LNCAP (cell line): ENCODE data around the gene CCNB3.

Experiments
- TF ChIP-seq, protein P1 (sequence below): fragments of 450-650 bp; IDR thresholded peaks from 2 replicates; pipeline ENCODE4 v1.5.1; 2017; ENCODE audit warnings: mild to moderate bottlenecking

CCNB3 gene

DNA sequence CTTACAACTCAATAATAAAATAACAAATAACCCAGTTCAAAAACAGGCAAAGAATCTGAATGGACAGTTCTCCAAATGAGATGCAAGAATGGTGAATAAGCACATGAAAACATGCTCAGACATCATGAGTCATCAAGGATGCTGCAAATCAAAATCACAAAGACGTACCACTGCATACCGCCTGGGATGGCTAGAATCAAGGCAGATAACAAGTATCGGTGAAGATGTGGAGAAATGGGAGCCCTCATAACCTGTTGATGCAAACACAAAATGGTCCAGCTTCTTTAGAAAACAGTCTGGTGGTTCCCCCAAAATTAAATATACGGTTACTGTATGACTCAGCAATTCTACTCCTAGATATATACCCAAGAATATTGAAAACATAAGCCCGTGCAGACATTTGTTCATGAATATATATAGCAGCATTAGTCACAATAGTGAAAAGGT lies 36.3 kb upstream of the CCNB3 start:
- TF ChIP-seq, protein P1, sequence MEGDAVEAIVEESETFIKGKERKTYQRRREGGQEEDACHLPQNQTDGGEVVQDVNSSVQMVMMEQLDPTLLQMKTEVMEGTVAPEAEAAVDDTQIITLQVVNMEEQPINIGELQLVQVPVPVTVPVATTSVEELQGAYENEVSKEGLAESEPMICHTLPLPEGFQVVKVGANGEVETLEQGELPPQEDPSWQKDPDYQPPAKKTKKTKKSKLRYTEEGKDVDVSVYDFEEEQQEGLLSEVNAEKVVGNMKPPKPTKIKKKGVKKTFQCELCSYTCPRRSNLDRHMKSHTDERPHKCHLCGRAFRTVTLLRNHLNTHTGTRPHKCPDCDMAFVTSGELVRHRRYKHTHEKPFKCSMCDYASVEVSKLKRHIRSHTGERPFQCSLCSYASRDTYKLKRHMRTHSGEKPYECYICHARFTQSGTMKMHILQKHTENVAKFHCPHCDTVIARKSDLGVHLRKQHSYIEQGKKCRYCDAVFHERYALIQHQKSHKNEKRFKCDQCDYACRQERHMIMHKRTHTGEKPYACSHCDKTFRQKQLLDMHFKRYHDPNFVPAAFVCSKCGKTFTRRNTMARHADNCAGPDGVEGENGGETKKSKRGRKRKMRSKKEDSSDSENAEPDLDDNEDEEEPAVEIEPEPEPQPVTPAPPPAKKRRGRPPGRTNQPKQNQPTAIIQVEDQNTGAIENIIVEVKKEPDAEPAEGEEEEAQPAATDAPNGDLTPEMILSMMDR = no peak

DNA sequence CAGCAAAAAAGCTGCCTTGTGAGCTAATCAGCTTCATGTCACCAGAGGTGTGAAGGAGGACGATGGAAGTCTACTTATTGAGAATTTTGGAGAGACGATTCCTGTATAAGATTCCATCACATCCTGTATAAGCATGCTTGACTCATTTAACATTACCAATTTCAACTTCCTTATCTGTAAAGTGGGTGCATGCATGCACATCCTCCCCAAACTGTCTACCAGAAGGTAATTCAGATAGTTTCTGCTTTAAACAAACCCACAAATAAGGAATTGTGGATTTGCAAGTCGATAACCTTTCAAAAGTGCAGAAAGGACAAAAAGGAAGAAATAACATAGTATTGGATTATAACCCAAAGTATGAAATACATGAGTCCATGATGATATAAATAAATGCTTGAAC lies 34.8 kb upstream of the CCNB3 start:
- TF ChIP-seq, protein P1 = no peak

DNA sequence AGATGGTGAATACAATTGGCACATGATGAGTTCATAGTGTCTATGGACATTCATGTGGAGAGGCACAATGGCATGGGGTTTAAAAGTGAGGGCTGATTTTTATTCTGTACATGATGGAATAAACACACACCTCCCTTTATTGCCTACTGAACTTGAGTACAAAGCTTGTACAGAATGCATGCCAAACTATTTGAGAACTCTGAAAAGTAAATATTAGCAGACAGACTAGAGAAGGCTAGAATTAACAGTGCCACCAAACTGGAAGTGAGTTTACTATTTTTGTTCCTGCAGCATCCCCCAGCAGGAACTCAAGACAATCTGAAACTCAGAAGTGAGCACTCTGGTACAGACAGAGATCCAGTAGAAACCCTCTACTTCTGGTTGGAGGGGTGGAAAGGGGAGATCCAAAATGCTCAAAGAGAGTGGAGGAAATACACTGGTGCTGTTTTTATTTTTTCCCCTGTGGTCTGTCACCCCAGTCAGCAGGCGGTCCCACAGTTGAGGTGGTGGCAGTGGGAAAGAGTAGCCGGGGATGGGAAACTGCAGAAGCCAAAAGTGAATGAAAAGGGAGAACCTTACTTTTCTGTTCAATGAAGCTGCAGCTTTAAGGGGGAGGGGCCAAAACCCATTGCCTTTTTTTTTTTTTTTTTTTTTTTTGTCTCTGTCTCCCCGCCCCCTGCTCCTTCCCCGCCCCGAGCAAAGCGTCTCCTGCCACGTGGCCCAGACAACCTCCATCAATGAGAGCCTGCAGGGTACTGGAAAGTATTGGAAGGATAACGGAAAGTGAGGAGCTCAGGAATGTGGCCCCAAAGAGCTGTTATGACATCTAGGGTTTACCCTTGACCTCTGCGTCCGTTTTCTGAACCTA lies 24.3 kb upstream of the CCNB3 start:
- TF ChIP-seq, protein P1 = no peak

DNA sequence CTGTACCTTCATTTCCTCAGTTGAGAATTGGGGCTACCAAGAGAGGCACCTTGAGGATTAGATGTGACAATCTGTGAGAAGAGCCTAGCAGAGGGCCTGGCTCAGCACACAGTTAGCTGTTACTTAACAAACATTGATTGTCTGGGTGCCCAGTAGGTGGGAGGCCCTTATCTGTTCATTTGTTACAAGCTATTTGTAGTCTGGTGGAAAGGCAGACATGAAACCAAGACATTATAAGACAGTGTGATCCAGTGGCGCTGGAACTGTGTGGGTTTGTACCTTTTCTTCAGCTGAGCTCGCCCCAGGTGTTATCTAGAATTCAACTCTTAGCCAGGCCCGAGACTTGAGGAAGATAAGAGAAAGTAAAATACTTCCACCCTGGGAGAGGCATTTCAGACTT lies 20.7 kb upstream of the CCNB3 start:
- TF ChIP-seq, protein P1 = no peak

DNA sequence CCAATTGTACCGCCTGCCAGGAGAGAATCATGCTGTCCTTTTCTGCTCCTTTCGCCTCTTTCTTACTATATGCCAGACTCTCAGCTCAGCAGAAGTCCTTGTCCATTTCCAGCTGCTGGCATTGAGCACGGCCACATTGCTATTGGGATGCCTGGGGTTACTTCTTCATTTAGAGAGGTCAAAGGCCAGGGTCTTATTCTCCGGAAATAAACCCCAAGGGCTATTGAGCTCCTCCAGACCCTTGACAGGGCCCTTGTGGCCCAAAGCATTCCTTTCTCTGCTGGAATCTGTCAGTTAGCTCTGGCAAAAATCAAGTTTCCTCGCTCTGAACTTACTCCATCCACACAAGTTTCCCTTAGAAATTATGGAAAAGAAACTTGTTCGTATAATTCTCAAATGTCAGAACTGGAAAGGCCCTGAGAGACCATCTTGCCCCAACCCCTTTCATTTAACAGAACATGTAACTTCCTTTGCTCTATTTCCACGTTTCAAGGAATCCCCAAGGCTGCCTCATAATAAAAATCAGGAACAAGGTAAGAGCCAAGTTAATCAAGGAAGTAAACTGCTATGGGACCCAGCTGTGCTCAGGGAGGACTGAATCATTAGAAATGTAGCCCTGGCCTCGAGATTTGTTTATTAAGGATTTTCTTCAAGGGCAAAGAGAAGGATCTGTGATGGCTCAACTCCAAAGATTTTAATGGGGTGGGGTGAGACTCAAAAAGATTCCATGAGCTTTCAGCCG lies 15.5 kb upstream of the CCNB3 start:
- TF ChIP-seq, protein P1 = no peak

DNA sequence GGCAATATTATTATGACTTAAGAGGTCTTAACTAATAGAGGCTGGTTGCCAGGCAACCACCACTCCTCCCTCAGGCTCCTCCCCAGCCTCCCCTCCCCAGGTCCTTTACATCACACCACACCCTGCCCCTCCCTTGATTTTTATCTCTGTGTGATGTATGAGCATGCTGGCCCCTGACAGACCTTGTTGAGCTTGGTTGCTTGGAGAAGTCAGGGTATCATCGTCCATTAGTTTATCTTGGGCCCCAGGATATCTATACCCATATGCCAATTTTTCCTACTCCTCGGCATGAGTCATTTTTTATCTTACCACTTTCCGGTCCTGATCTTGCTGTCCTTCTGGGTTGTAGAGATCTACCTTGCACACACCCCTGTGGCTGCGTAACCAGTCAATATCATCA lies 6.2 kb upstream of the CCNB3 start:
- TF ChIP-seq, protein P1 = no peak

DNA sequence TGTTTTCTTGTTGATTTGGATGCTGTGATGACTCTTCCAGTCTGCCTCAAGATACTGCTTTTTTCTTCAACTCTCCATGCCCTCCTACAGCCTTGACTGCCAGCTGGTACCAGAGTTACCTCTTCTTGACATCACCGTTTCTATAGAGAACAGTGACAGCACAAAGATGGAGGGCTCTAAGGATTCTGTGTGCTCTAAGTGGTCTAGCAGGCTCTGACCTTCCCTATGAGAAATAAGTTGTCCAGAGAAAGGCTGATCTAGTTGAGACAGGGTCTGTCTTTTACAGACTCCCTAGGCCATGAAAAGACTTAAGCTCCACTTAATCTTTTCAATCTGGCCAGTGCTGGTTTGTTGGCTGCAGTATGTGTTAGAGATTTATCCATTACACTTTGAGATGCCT lies 3.7 kb upstream of the CCNB3 start, which contains the start of gene AKAP4:
AKAP4 (minus strand) TSS at position 101 of the 400 bp plus-strand sequence. CDS start 118 bp downstream, outside the sequence.
- TF ChIP-seq, protein P1 = no peak
